OCI-LY1 (cell line): ENCODE measurements around the gene EIF2S2.

Experiments used
- H2AFZ ChIP-seq: fragments of 200-600 bp; sonication (generic), shearing (Covaris generic); 2 replicates; pipeline ENCODE4 v1.6.0; 2014; ENCODE audit warnings: antibody characterized with exemption, mild to moderate bottlenecking, low read length
- H3F3A ChIP-seq: fragments of 200-600 bp; sonication (generic), shearing (Covaris generic); 2 replicates; pipeline ENCODE4 v1.6.0; 2014; ENCODE audit warnings: mild to moderate bottlenecking, antibody characterized with exemption, low read length, moderate library complexity; ENCODE audit not compliant: insufficient read depth
- H3K27ac ChIP-seq: fragments of 200-600 bp; sonication (generic); 2 replicates; pipeline ENCODE4 v1.5.1; 2014; ENCODE audit warnings: low read length, mixed run types, mild to moderate bottlenecking, low read depth; ENCODE audit not compliant: poor library complexity, severe bottlenecking
- H3K27me3 ChIP-seq: fragments of 200-600 bp; sonication (generic); 2 replicates; pipeline ENCODE4 v1.6.0; 2014; ENCODE audit warnings: antibody characterized with exemption, mild to moderate bottlenecking, low read length, moderate library complexity; ENCODE audit not compliant: insufficient read depth
- H3K36me3 ChIP-seq: fragments of 200-600 bp; sonication (generic); 2 replicates; pipeline ENCODE4 v1.6.1; 2014; ENCODE audit warnings: mild to moderate bottlenecking, antibody characterized with exemption, low read length, moderate library complexity, mixed read lengths; ENCODE audit not compliant: insufficient read depth
- H3K4me1 ChIP-seq: fragments of 200-600 bp; sonication (generic); 2 replicates; pipeline ENCODE4 v1.5.1; 2014; ENCODE audit warnings: mild to moderate bottlenecking, low read length, moderate library complexity; ENCODE audit not compliant: insufficient read depth, severe bottlenecking
- H3K4me2 ChIP-seq: fragments of 200-600 bp; sonication (generic), shearing (Covaris generic); 2 replicates; pipeline ENCODE4 v1.6.1; 2014; ENCODE audit warnings: low read length
- H3K4me3 ChIP-seq: fragments of 200-600 bp; sonication (generic); 2 replicates; pipeline ENCODE4 v1.5.1; 2014; ENCODE audit warnings: low read length, low read depth, mild to moderate bottlenecking, mixed read lengths; ENCODE audit not compliant: poor library complexity, severe bottlenecking
- H3K79me2 ChIP-seq: fragments of 200-600 bp; shearing (Covaris generic); 2 replicates; pipeline ENCODE4 v1.6.1; 2016; ENCODE audit warnings: mixed run types, low read length, mixed read lengths; ENCODE audit not compliant: insufficient read depth
- H3K9ac ChIP-seq: fragments of 200-600 bp; sonication (generic), shearing (Covaris generic); 2 replicates; pipeline ENCODE4 v1.6.1; 2014; ENCODE audit warnings: mild to moderate bottlenecking, low read length, mixed read lengths
- H3K9me2 ChIP-seq: fragments of 200-600 bp; sonication (generic), shearing (Covaris generic); 2 replicates; pipeline ENCODE4 v1.6.1; 2014; ENCODE audit warnings: low read depth, mild to moderate bottlenecking, low read length, mixed read lengths
- H3K9me3 ChIP-seq: fragments of 200-600 bp; shearing (Covaris generic); 2 replicates; pipeline ENCODE4 v1.6.1; 2014; ENCODE audit warnings: low read length, mixed read lengths
- H4K20me1 ChIP-seq: fragments of 200-600 bp; sonication (generic), shearing (Covaris generic); 2 replicates; pipeline ENCODE4 v1.6.0; 2016; ENCODE audit warnings: mild to moderate bottlenecking, low read length; ENCODE audit not compliant: insufficient read depth
- EZH2 ChIP-seq: fragments of 200-600 bp; sonication (generic), shearing (Covaris generic); IDR thresholded peaks from 2 replicates; pipeline ENCODE4 v1.8.0; 2017; ENCODE audit warnings: borderline replicate concordance, mixed run types, mild to moderate bottlenecking, antibody characterized with exemption, low read length, moderate library complexity, mixed read lengths
- TF ChIP-seq, protein P1 (sequence below): fragments of 200-600 bp; sonication (generic), shearing (Covaris generic); IDR thresholded peaks from 2 replicates; pipeline ENCODE4 v1.5.1; 2017; ENCODE audit warnings: mild to moderate bottlenecking, antibody characterized with exemption, low read length, moderate library complexity, mixed read lengths

The EIF2S2 gene

DNA sequence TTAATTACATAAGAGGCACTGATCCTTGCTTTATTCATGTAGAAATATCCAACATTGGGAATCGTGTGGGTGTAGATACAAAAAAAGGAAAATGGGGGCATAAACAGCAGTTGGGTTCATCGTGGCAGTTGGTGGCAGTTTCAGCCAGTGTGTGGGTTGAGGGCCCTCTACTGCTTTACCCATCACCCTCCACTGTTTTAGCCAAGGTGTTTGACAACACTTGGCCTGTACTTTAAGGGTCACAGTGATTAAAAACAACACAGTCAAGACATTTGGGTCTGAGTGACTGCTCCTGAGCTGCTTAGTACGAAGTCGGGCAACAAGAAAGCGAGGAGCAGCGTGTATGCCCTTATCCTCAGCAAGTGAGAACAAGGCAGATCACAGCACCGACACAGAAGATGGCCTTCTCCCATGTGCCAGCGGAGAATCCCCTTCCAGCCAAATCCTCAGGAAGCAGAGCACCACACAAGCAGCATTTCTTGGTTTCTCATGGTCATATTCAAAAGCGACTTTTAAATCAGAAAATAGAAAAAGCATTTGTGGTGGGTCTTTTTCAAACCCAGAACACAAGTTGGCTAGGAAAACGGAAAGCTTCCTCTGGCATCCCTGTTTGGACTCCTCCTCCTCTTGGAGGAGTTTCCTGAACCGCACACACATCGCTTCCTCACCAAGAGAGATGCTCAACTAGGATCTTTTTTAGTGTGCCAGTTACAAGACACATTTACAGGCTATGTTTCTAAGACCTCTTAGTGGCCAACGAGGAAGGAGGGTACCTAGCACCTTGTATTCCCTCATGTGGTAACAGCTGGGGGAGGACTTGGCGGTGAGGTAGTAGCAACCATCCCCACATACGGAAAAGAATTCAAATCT lies 23.5 kb downstream of the EIF2S2 start:
- Histone ChIP-seq H3K4me1 (no peaks in the 10 kb centered on the region), H3K9me3 (no peaks in the 10 kb centered on the region), H3K4me3 (no peak overlapping the region), H3K79me2 (no peaks in the 10 kb centered on the region), H2AFZ (no peak overlapping the region), H3K27ac (no peak overlapping the region), H4K20me1 (no peaks in the 10 kb centered on the region), H3K9ac (no peak overlapping the region), H3K9me2 (no peaks in the 10 kb centered on the region), H3K36me3 (peaks cover 76% of the 10 kb centered on the region), H3K4me2 (no peak overlapping the region), H3K27me3 (no peaks in the 10 kb centered on the region), H3F3A (peaks cover 14% of the 10 kb centered on the region; the same call in 1 of the 2 replicates)
- TF ChIP-seq EZH2, result no peak
- TF ChIP-seq, protein P1, sequence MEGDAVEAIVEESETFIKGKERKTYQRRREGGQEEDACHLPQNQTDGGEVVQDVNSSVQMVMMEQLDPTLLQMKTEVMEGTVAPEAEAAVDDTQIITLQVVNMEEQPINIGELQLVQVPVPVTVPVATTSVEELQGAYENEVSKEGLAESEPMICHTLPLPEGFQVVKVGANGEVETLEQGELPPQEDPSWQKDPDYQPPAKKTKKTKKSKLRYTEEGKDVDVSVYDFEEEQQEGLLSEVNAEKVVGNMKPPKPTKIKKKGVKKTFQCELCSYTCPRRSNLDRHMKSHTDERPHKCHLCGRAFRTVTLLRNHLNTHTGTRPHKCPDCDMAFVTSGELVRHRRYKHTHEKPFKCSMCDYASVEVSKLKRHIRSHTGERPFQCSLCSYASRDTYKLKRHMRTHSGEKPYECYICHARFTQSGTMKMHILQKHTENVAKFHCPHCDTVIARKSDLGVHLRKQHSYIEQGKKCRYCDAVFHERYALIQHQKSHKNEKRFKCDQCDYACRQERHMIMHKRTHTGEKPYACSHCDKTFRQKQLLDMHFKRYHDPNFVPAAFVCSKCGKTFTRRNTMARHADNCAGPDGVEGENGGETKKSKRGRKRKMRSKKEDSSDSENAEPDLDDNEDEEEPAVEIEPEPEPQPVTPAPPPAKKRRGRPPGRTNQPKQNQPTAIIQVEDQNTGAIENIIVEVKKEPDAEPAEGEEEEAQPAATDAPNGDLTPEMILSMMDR, result no peak

DNA sequence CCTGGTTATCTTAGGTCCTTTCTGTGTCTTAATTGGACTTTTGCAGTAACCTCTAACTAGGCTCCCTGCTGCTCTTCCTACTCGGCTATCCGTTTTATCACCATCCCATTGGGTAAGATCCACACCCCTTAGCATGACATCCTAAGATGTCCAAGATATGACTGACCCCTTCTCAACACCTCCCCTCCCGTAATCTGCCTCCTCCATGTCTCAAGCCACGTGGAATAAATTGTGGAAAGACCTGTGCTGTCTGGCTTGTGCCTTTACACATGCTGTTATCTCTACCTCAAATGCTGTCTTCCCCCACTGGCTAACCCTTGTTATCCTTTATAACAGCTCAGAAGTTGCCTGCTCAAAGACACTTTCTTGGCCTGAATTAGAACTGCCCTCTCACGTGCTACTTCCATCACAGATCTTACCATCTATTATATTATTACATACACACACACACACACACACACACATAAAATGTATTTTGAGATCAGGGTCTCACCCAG lies 26.5 kb downstream of the EIF2S2 start:
- Histone ChIP-seq H3K4me2 (no peak overlapping the region), H3K9me2 (no peaks in the 10 kb centered on the region), H3K36me3 (peaks cover 73% of the 10 kb centered on the region), H3F3A (peaks cover 10% of the 10 kb centered on the region; the same call in 1 of the 2 replicates), H3K79me2 (no peaks in the 10 kb centered on the region), H4K20me1 (no peaks in the 10 kb centered on the region), H3K4me1 (no peaks in the 10 kb centered on the region), H3K9me3 (no peaks in the 10 kb centered on the region), H3K9ac (no peak overlapping the region), H2AFZ (no peak overlapping the region), H3K27ac (no peak overlapping the region), H3K4me3 (no peak overlapping the region), H3K27me3 (no peaks in the 10 kb centered on the region)
- TF ChIP-seq, protein P1, result no peak
- no peak for TF ChIP-seq EZH2

DNA sequence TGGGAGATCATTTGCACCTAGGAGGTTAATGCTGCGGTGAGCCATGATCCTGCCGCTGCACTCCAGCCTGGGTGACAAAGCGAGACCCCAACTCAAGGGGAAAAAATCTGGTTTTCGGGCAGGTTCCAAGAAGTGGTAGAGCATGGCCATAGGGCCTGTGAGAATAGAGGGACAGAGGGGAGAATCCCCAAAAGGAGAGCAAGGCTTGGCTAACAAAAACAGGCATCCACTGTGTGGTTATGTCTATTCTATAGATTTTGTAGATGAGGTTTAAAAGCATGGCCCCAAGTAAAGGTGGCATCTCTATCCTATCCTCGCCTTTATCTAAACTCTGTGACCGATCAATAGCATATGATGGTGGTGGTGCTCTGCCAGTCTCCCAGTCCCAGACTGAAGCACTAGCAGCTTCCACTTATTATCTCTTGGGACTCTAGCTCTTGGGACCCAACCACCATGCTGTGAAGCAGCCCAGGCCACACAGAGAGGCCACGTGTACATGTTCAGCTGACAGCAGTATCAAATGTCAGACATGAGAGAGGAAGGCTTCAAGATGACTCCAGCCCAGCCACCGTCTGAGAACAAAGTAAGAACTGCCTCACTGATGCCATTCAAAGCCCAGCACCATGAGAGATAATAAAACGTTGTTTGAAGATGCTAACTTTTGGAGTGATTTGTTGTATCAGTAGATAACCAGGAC lies 27.7 kb downstream of the EIF2S2 start:
- H3K4me2 ChIP-seq, result no peak overlapping the region
- H3K79me2 ChIP-seq, result no peaks in the 10 kb centered on the region
- H3K9me2 ChIP-seq, result no peaks in the 10 kb centered on the region
- H3K9me3 ChIP-seq, result no peaks in the 10 kb centered on the region
- TF ChIP-seq, protein P1, result no peak
- no peak for TF ChIP-seq EZH2
- H3F3A ChIP-seq, result peaks cover 8% of the 10 kb centered on the region; the same call in 1 of the 2 replicates
- H4K20me1 ChIP-seq, result no peaks in the 10 kb centered on the region
- no peak overlapping the region for H2AFZ ChIP-seq
- H3K4me3 ChIP-seq, result no peak overlapping the region
- H3K36me3 ChIP-seq, result peaks cover 68% of the 10 kb centered on the region
- no peaks in the 10 kb centered on the region for H3K4me1 ChIP-seq
- no peaks in the 10 kb centered on the region for H3K27me3 ChIP-seq
- no peak overlapping the region for H3K9ac ChIP-seq
- H3K27ac ChIP-seq, result no peak overlapping the region
